ENCODE data around the gene KRT15.

- TF ChIP-seq, protein P1, sequence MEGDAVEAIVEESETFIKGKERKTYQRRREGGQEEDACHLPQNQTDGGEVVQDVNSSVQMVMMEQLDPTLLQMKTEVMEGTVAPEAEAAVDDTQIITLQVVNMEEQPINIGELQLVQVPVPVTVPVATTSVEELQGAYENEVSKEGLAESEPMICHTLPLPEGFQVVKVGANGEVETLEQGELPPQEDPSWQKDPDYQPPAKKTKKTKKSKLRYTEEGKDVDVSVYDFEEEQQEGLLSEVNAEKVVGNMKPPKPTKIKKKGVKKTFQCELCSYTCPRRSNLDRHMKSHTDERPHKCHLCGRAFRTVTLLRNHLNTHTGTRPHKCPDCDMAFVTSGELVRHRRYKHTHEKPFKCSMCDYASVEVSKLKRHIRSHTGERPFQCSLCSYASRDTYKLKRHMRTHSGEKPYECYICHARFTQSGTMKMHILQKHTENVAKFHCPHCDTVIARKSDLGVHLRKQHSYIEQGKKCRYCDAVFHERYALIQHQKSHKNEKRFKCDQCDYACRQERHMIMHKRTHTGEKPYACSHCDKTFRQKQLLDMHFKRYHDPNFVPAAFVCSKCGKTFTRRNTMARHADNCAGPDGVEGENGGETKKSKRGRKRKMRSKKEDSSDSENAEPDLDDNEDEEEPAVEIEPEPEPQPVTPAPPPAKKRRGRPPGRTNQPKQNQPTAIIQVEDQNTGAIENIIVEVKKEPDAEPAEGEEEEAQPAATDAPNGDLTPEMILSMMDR (IDR thresholded peaks at IDR 0.05), result no peak
- TF ChIP-seq POLR2A (IDR thresholded peaks at IDR 0.05), result no peak
Observed at GRCh38 chr17:41480581-41480980, 38.1 kb downstream of the KRT15 start.

All from lower leg skin (tissue), 3 donors.